ENCODE data around the gene CEP192.

The CEP192 gene

GRCh38 chr18:13134551-13135401 is 143.6 kb downstream of the CEP192 start:
- DNase-seq (ENCODE audit: low read depth, low spot score), result no peak
- H3K4me3 ChIP-seq (ENCODE audit: low read length), result no peak overlapping the region

GRCh38 chr18:13136056-13136903 is 145.1 kb downstream of the CEP192 start:
- DNase-seq (ENCODE audit: low read depth, low spot score), result no peak

GRCh38 chr18:13136904-13137669 is 145.9 kb downstream of the CEP192 start:
- peak overlapping the region; percentile 56 for H3K4me3 ChIP-seq (ENCODE audit: low read length)
- DNase-seq (ENCODE audit: low read depth, low spot score), result peak; percentile 54

More at GRCh38 chr18:13136056-13136903, 145.1 kb downstream of the CEP192 start:
- no peak overlapping the region; the same call in 1 of the 2 replicates for H3K4me3 ChIP-seq (ENCODE audit: low read length)

- DNase-seq (ENCODE audit: low read depth, low spot score), result no peak
- peak overlapping the region; percentile 56 for H3K4me3 ChIP-seq (ENCODE audit: low read length)
Measured at GRCh38 chr18:13137670-13138419, 146.7 kb downstream of the CEP192 start.

GRCh38 chr18:13138420-13139139 is 147.4 kb downstream of the CEP192 start:
- DNase-seq (ENCODE audit: low read depth, low spot score), result peak; percentile 39
- H3K4me3 ChIP-seq (ENCODE audit: low read length), result no peak overlapping the region

- H3K4me3 ChIP-seq (ENCODE audit: low read length), result no peak overlapping the region
- DNase-seq (ENCODE audit: low read depth, low spot score), result no peak
Measured at GRCh38 chr18:13139885-13140450, 148.8 kb downstream of the CEP192 start.

GRCh38 chr18:13141209-13141608 is 150.0 kb downstream of the CEP192 start:
- no peak overlapping the region for H3K4me3 ChIP-seq (ENCODE audit: low read length)
- DNase-seq (ENCODE audit: low read depth, low spot score), result no peak

GRCh38 chr18:13145636-13146190 is 154.6 kb downstream of the CEP192 start:
- DNase-seq (ENCODE audit: low read depth, low spot score), result no peak
- H3K4me3 ChIP-seq (ENCODE audit: low read length), result no peak overlapping the region

GRCh38 chr18:13147130-13147529 is 156.0 kb downstream of the CEP192 start:
- DNase-seq (ENCODE audit: low read depth, low spot score), result no peak
- H3K4me3 ChIP-seq (ENCODE audit: low read length), result no peak overlapping the region

- no peak overlapping the region for H3K4me3 ChIP-seq (ENCODE audit: low read length)
- DNase-seq (ENCODE audit: low read depth, low spot score), result no peak
Measured at GRCh38 chr18:13151656-13152055, 160.5 kb downstream of the CEP192 start.

GRCh38 chr18:13158428-13158827 is 167.3 kb downstream of the CEP192 start:
- DNase-seq (ENCODE audit: low read depth, low spot score), result no peak
- H3K4me3 ChIP-seq (ENCODE audit: low read length), result no peak overlapping the region

GRCh38 chr18:13159579-13159978 is 168.4 kb downstream of the CEP192 start:
- no peak overlapping the region for H3K4me3 ChIP-seq (ENCODE audit: low read length)
- peak; percentile 80 for DNase-seq (ENCODE audit: low read depth, low spot score)

GRCh38 chr18:13161276-13161899 is 170.2 kb downstream of the CEP192 start:
- no peak overlapping the region for H3K4me3 ChIP-seq (ENCODE audit: low read length)
- no peak for DNase-seq (ENCODE audit: low read depth, low spot score)

GRCh38 chr18:13163167-13163927 is 172.2 kb downstream of the CEP192 start:
- no peak overlapping the region for H3K4me3 ChIP-seq (ENCODE audit: low read length)
- no peak for DNase-seq (ENCODE audit: low read depth, low spot score)

GRCh38 chr18:13164406-13164805 is 173.2 kb downstream of the CEP192 start:
- no peak overlapping the region for H3K4me3 ChIP-seq (ENCODE audit: low read length)
- no peak for DNase-seq (ENCODE audit: low read depth, low spot score)

GRCh38 chr18:13165636-13166423 is 174.7 kb downstream of the CEP192 start:
- DNase-seq (ENCODE audit: low read depth, low spot score), result peak; percentile 25
- no peak overlapping the region for H3K4me3 ChIP-seq (ENCODE audit: low read length)
